GM10266 (cell line): ENCODE results near the gene E2F8.

Source experiments
- DNase-seq: peaks from one replicate; pipeline ENCODE4 v3.0.0; 2012; ENCODE audit errors: extremely low spot score
- TF ChIP-seq, protein P1 (sequence below): IDR thresholded peaks from 2 replicates; pipeline ENCODE4 v1.5.1; 2012; ENCODE audit warnings: mild to moderate bottlenecking, low read depth; ENCODE audit not compliant: control insufficient read depth, insufficient read depth; ENCODE audit errors: missing control alignments

E2F8 gene

DNA sequence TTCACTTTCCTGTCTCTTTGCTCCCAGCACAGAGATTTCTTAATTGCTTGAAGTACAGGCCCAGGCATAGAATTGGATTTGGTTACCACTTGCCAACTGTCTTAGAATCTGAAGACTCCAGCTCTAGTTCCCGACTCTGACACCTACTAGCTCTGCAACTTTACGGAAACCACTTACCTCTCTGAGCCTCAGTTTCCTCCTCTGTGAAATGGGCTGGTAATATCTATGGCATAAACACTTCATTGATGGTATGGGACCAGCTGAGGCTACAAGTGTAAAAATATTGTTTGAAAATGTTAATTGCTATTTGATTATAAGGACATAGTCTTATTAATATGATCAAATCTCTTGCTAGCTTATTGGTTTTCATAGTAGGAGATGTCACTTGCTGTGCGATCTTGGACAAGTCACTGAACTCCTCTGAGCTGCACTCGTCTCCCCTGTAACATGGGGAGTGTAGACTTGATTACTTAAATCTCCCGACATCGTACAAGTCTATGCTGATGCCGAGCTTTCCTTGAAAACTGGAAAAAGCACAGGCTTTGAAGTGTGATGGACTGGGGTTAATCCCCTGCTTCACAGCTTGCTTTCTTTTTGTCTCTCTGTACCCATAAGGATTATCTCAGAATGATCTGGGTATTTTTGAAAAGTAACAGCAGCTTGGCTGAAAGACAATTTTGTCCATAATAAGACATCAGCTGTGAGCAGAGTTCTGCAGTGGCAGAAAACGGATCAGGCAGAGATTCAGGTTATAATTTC is 11.8 kb upstream of the E2F8 start:
- DNase-seq: no peak
- TF ChIP-seq, protein P1, sequence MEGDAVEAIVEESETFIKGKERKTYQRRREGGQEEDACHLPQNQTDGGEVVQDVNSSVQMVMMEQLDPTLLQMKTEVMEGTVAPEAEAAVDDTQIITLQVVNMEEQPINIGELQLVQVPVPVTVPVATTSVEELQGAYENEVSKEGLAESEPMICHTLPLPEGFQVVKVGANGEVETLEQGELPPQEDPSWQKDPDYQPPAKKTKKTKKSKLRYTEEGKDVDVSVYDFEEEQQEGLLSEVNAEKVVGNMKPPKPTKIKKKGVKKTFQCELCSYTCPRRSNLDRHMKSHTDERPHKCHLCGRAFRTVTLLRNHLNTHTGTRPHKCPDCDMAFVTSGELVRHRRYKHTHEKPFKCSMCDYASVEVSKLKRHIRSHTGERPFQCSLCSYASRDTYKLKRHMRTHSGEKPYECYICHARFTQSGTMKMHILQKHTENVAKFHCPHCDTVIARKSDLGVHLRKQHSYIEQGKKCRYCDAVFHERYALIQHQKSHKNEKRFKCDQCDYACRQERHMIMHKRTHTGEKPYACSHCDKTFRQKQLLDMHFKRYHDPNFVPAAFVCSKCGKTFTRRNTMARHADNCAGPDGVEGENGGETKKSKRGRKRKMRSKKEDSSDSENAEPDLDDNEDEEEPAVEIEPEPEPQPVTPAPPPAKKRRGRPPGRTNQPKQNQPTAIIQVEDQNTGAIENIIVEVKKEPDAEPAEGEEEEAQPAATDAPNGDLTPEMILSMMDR: no peak

DNA sequence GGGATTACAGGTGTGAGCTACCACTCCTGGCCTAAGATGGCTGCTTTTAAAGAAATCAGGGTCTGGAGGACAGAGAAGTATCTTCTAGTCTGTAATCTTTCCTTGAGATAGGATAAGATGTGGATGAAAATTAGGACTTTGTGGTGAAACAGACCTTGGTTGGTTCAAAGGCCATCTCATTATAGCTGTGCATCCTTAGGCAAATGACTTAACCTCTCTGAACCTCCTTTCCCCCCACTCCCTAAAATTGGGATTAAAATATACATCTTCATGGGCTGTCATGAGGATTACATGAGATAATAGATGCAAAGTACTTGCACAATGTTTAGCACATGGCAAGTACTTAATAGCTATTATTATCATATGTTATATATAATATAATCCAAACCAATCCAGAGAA is 10.8 kb upstream of the E2F8 start:
- DNase-seq: no peak
- TF ChIP-seq, protein P1: no peak

DNA sequence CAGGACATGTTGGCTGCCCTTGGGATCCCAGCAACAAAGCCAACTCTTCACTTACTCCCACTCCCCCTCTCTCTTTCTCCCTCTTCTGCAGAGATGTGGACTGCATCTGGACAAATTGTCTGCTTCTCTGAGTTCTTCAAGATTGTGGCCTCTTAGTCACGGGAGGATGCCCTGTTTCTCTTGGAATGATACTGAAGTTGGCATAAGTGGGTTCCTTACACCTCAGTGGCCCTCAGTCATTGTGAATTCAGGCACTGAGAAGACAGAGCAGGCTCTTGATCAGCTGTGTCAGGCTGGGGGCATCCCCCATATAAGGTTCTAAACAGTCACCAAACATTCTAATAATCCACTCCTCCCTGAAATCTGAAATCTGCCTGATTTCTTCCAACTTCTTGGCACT is 6.1 kb upstream of the E2F8 start:
- DNase-seq: no peak
- TF ChIP-seq, protein P1: no peak

DNA sequence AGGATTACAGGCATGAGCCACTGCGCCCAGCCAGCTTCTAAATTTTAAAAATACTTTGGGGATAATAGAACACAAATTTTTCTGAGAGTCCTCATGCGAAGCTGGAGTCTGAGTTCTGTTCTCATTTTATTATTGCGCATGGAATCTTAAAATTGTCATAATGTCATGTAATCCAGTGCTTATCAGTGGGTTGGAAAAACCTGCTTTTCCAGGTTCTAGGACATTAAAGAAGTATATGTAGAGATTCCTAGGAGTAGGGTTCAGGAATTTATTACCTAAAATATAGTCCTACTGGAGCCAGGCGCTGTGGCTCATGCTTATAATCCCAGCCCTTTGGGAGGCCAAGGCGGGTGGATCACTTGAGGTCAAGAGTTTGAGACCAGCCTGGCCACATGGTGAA is 4.6 kb upstream of the E2F8 start:
- TF ChIP-seq, protein P1: no peak

DNA sequence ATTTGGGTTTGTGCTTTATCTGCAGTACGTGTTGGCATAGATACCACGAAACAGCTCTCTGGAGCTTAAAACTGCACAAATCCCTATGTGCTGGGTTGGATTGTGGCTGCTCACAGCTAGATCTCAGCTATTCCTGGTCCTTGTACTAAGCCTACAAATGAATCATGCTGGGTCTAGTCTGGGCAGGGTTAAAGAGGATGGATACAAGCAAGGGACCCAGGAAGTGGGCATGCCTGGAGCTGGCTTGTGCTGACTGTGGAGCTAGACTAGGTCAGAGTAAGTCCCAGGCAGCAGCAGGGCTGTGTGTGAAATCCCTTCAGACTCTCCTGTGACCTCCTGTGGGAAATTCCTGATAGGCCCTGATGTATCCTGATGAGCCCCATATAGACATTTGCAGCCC is 3.9 kb upstream of the E2F8 start:
- no peak for DNase-seq
- TF ChIP-seq, protein P1: no peak

More for the DNA sequence above, 4.6 kb upstream of the E2F8 start:
- no peak for DNase-seq

DNA sequence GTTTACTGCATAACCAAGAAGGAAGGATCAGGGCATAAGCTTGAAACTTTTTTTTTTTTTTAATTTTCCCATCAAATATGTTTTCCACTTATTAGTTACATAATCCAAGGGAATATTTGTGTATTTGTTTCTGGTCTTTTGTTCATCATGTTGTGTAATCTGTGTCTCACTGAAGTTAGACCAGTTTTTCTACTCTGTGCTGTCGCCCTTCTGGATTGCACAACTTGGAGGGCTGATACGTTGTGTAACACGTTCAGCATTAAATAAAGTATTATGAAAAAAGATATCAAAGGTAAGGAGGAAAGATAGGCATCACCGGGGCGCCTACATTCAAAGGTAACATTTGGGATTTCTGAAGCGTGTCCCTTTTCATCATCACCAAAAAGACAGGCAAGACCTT is 3.3 kb upstream of the E2F8 start:
- TF ChIP-seq, protein P1: no peak
- no peak for DNase-seq

DNA sequence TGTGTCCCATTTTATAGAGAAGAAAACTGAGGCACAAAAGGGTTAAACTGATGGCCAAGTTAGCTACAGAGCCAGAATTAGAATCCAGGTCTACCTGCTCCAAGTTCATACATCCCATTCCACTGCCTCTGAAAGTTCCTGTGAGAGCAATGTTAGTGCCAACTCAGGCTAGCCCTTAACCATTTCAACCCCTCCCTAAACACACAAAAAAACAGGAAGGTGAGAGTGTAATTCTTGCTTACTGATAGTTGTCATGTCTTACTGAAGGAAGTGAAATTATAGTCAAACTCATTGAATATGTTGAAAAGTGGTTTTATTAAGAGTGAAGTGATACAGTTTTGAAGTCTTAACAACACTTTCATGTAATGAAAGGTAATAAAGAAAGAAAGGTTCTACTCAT is 2.9 kb upstream of the E2F8 start:
- DNase-seq: no peak
- TF ChIP-seq, protein P1: no peak
